ENCODE results near the gene ZMAT5. TPM values are rescaled to one million over a fixed set of nuclear protein-coding genes. Genes with fewer than 3 reads are reported as not detected.

ZMAT5 gene
- total RNA-seq, 1 experiment from 2014 or later = 24.2 TPM

DNA sequence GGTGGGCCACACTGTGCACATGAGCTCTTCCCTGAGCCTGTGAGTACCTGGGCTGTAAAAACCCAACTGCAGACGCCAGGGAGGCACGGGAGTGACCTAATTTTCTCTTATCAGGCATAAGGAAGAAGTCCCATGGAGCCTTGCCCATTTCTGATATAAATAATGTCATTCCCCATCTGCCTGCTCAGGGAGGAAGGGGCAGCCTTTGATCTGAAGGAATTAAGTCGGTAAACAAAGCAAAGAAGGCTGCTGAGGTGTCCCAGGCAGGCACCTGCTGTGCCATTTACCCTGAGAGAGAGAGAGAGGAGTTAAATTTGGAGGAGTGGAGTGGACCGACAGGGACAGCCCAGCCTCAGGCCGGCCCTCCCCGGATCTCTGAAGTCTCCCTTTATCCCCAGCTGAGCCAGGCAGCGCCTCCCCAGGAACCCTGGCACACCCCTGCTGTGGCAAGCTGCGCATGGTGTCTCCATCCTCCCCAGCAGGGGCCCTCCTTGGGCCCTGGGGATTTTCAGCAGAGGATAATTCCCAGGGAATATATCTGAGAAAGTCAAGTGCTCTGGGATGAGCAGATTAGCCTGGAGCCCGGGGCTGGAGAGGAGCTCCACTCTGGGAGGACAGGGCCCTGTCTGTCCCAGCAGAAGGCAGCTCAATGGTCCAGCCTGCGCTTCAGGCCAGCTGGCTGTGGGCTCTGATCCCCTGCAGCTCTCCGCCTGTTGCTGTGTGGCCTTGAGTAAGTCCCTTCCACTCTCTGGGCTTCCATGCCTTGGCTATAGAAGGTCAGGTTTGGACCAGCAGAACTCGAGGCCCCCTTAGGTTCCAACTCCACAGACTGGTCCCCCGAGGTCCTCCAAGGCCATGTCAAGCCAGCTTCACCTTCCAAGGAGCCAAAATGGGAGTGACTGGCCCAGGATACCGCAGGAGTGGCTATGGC is 64.5 kb downstream of the ZMAT5 start:
- Histone ChIP-seq H4K20me1 (ENCODE audit: low read length) (no peaks in the 10 kb centered on the region), H3F3A (ENCODE audit: low read length, unreplicated experiment) (no peaks in the 10 kb centered on the region), H3K27me3 (ENCODE audit: low read length) (no peaks in the 10 kb centered on the region), H3K79me2 (ENCODE audit: low read length) (no peaks in the 10 kb centered on the region), H3K9me3 (ENCODE audit: low read length) (no peaks in the 10 kb centered on the region), H3K4me2 (ENCODE audit: low read length) (peak overlapping the region; percentile 70), H3K4me3 (ENCODE audit: low read length) (peak overlapping the region; percentile 19; the same call in 1 of the 2 replicates), H2AFZ (ENCODE audit: low read length) (no peak overlapping the region), H3K4me1 (ENCODE audit: insufficient read depth, low read length) (peaks cover 50% of the 10 kb centered on the region), H3K27ac (ENCODE audit: low read length) (peak overlapping the region; percentile 89), H3K9ac (ENCODE audit: low read length) (peak overlapping the region; percentile 53), H3K9me2 (replicated peaks; ENCODE audit: low read length) (no peaks in the 10 kb centered on the region), H3K36me3 (ENCODE audit: low read depth, low read length) (no peaks in the 10 kb centered on the region)
- intact Hi-C loops (cut with micrococcal nuclease) = loop anchor here (2.0 to 10.0 kb wide), 3 partner anchors 65 to 385 kb away; partner anchors contain the start of genes UQCR10 and ZMAT5
- TF ChIP-seq EZH2phosphoT487 (IDR thresholded peaks at IDR 0.05; ENCODE audit: borderline replicate concordance, low read length) (no peak), EZH2 (IDR thresholded peaks at IDR 0.05; ENCODE audit: low read length, unreplicated experiment) (no peak)
- TF ChIP-seq, protein P1, sequence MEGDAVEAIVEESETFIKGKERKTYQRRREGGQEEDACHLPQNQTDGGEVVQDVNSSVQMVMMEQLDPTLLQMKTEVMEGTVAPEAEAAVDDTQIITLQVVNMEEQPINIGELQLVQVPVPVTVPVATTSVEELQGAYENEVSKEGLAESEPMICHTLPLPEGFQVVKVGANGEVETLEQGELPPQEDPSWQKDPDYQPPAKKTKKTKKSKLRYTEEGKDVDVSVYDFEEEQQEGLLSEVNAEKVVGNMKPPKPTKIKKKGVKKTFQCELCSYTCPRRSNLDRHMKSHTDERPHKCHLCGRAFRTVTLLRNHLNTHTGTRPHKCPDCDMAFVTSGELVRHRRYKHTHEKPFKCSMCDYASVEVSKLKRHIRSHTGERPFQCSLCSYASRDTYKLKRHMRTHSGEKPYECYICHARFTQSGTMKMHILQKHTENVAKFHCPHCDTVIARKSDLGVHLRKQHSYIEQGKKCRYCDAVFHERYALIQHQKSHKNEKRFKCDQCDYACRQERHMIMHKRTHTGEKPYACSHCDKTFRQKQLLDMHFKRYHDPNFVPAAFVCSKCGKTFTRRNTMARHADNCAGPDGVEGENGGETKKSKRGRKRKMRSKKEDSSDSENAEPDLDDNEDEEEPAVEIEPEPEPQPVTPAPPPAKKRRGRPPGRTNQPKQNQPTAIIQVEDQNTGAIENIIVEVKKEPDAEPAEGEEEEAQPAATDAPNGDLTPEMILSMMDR (conservative IDR thresholded peaks at IDR 0.05; ENCODE audit: low read depth, low read length) = peak; percentile 39
- ATAC-seq (peak; percentile 33), DNase-seq (peak; percentile 51)
- BruUV-seq (replicated peaks) = no TSS peak
- CTCF ChIA-PET = interaction anchor here (0.5 to 2.0 kb wide), 4 partner anchors 13 to 387 kb away, joined by 3 to 8 read pairs (median 6); no protein-coding TSS in a partner anchor
- POLR2A ChIA-PET (ENCODE audit: unreplicated experiment) = no interaction called here

DNA sequence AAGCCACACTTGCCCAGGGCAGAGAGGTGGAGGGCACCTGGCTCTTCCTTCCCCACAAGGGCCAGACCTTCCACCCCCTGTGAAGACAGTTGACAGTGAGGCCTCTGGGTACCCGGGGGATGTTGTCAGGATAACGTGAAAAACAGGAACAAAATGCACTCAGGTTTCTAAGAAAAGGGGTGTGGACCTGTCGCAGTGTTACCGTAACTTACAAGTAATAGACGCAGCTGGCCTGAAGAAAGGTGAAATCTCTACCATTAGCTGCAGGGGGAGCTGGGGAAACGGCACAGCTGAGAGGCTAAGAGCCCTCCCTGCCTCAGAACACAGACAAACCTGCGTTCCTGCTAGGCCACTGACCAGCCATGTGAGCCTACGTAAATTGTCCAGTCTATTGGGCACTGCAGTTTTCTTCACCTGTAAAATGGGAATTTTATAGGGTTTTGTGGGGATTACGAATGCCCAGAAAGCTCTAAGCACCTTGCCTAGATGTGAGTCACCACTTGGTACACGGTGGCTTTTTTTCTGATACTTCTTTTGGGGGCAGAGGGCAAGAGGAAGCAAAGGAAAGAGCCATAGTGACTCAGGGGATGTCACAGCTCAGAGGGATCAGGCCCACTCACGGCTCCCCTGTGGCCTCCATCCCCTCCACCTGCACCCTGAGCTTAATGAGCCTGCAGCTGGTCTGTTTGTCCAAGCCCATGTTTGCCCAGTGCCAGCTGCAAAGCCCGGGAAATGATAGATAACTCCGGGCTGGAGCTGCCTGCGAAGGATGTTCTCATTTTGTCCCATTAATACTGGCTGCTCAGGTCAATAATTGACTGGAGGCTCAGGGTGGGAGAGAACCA is 65.4 kb downstream of the ZMAT5 start:
- TF ChIP-seq, protein P1 (conservative IDR thresholded peaks at IDR 0.05; ENCODE audit: low read depth, low read length) = peak; percentile 59
- TF ChIP-seq EZH2phosphoT487 (IDR thresholded peaks at IDR 0.05; ENCODE audit: borderline replicate concordance, low read length) (no peak), EZH2 (IDR thresholded peaks at IDR 0.05; ENCODE audit: low read length, unreplicated experiment) (no peak)
- H3F3A ChIP-seq (ENCODE audit: low read length, unreplicated experiment) = no peaks in the 10 kb centered on the region
- H3K9me3 ChIP-seq (ENCODE audit: low read length) = no peaks in the 10 kb centered on the region
- peak overlapping the region; percentile 29; the same call in 1 of the 2 replicates for H3K4me3 ChIP-seq (ENCODE audit: low read length)
- H3K4me2 ChIP-seq (ENCODE audit: low read length) = peak overlapping the region; percentile 72
- peak overlapping the region; percentile 43; the same call in 1 of the 2 replicates for H2AFZ ChIP-seq (ENCODE audit: low read length)
- CTCF ChIA-PET = interaction anchor here (0.6 to 2.0 kb wide), 5 partner anchors 11 to 387 kb away, joined by 3 to 8 read pairs (median 3); no protein-coding TSS in a partner anchor
- H3K27ac ChIP-seq (ENCODE audit: low read length) = peak overlapping the region; percentile 89
- H3K9ac ChIP-seq (ENCODE audit: low read length) = peak overlapping the region; percentile 53
- no peaks in the 10 kb centered on the region for H3K27me3 ChIP-seq (ENCODE audit: low read length)
- intact Hi-C loops (cut with micrococcal nuclease) = loop anchor here (2.0 to 10.0 kb wide), 3 partner anchors 65 to 386 kb away; partner anchors contain the start of genes UQCR10 and ZMAT5
- ATAC-seq (peak; percentile 81), DNase-seq (peak; percentile 94)
- H4K20me1 ChIP-seq (ENCODE audit: low read length) = no peaks in the 10 kb centered on the region
- H3K79me2 ChIP-seq (ENCODE audit: low read length) = no peaks in the 10 kb centered on the region
- peaks cover 50% of the 10 kb centered on the region for H3K4me1 ChIP-seq (ENCODE audit: insufficient read depth, low read length)
- H3K9me2 ChIP-seq (replicated peaks; ENCODE audit: low read length) = no peaks in the 10 kb centered on the region
- H3K36me3 ChIP-seq (ENCODE audit: low read depth, low read length) = no peaks in the 10 kb centered on the region
- POLR2A ChIA-PET (ENCODE audit: unreplicated experiment) = no interaction called here
- TSS peak; percentile 90 for BruUV-seq (replicated peaks)

Measured in PC-3 (cell line).